CD14-positive monocyte (primary cell): Measurements from ENCODE around the gene RYR2. TPM values are rescaled to one million over a fixed set of nuclear protein-coding genes. Genes with fewer than 3 reads are reported as not detected.
A peak's percentile ranks its signal among the peaks of the same experiment; 100 is the strongest.

Source experiments
- DNase-seq, 3 donors: peaks; one replicate each; pipeline ENCODE4 v3.0.0-alpha.2; 2011 to 2022
- H2AFZ ChIP-seq: 2 replicates; pipeline ENCODE4 v1.6.0; 2012; ENCODE audit warnings: mild to moderate bottlenecking, low read depth, low read length, inconsistent platforms; ENCODE audit not compliant: insufficient read depth, poor library complexity, severe bottlenecking
- H3K27ac ChIP-seq, 2 donors: 1 replicate in 1 of 2; 2 replicates in 1 of 2; pipeline ENCODE4 v1.5.1; 2012 to 2013; ENCODE audit warnings: low read length in 2 of 2, control low read depth in 1 of 2, inconsistent platforms in 1 of 2, low read depth in 1 of 2, mild to moderate bottlenecking in 1 of 2
- H3K27me3 ChIP-seq, 2 donors: one replicate each; pipeline versions ENCODE4 v1.6.0 to v1.6.1; 2011 to 2013; ENCODE audit warnings: low read length in 2 of 2; ENCODE audit not compliant: control insufficient read depth in 2 of 2, insufficient read depth in 2 of 2
- H3K36me3 ChIP-seq, 2 donors: replicated peaks in 1 of 2; 1 replicate in 1 of 2; 2 replicates in 1 of 2; pipeline versions ENCODE4 v1.5.1 to v1.6.1; 2012 to 2013; ENCODE audit warnings: low read length in 2 of 2, control low read depth in 1 of 2, inconsistent platforms in 1 of 2, mild to moderate bottlenecking in 1 of 2; ENCODE audit not compliant: insufficient read depth in 2 of 2, control insufficient read depth in 1 of 2
- H3K4me1 ChIP-seq, 2 donors: 1 replicate in 1 of 2; 2 replicates in 1 of 2; pipeline versions ENCODE4 v1.5.1 to v1.6.1; 2012 to 2013; ENCODE audit warnings: low read length in 2 of 2, control low read depth in 1 of 2, inconsistent platforms in 1 of 2, mild to moderate bottlenecking in 1 of 2, moderate library complexity in 1 of 2; ENCODE audit not compliant: insufficient read depth in 2 of 2, control insufficient read depth in 1 of 2
- H3K4me2 ChIP-seq: replicated peaks from 2 replicates; pipeline ENCODE3; 2012; ENCODE audit warnings: low read length, moderate library complexity, mild to moderate bottlenecking; ENCODE audit not compliant: poor library complexity, severe bottlenecking; ENCODE audit errors: extremely low read depth
- H3K4me3 ChIP-seq, 3 experiments: fragments of 200-600 bp in 1 of 3; sonication (generic) in 1 of 3; replicated peaks in 1 of 3; 1 replicate in 2 of 3; 2 replicates in 1 of 3; pipeline ENCODE4 v1.5.1; 2011 to 2013; ENCODE audit warnings: low read length in 3 of 3, mild to moderate bottlenecking in 3 of 3, control low read depth in 2 of 3, low read depth in 2 of 3, inconsistent platforms in 1 of 3, moderate library complexity in 1 of 3
- H3K79me2 ChIP-seq: 2 replicates; pipeline ENCODE4 v1.6.0; 2012; ENCODE audit warnings: mild to moderate bottlenecking, control low read depth, inconsistent platforms, low read length, moderate library complexity; ENCODE audit not compliant: insufficient read depth
- H3K9ac ChIP-seq: 2 replicates; pipeline ENCODE4 v1.6.0; 2017; ENCODE audit warnings: low read length, mild to moderate bottlenecking; ENCODE audit not compliant: insufficient read depth, poor library complexity, severe bottlenecking
- H3K9me3 ChIP-seq, 2 donors: replicated peaks in 1 of 2; 1 replicate in 1 of 2; 2 replicates in 1 of 2; pipeline versions ENCODE4 v1.5.1 to v1.6.1; 2012 to 2013; ENCODE audit warnings: low read length in 2 of 2, control low read depth in 1 of 2; ENCODE audit not compliant: control insufficient read depth in 1 of 2, insufficient read depth in 1 of 2
- H4K20me1 ChIP-seq: 2 replicates; pipeline ENCODE4 v1.6.0; 2012; ENCODE audit warnings: mild to moderate bottlenecking, low read length, control low read depth, moderate library complexity; ENCODE audit not compliant: insufficient read depth
- H3K27ac Mint-ChIP-seq, 7 donors: one replicate each; pipeline ENCODE4 v1.8.0; 2020; ENCODE audit warnings: mild to moderate bottlenecking in 7 of 7, mixed read lengths in 7 of 7, moderate library complexity in 6 of 7, inconsistent platforms in 2 of 7
- H3K27me3 Mint-ChIP-seq, 3 donors: one replicate each; pipeline ENCODE4 v1.8.0; 2021 to 2022; ENCODE audit warnings: low read depth in 3 of 3, mild to moderate bottlenecking in 3 of 3, mixed read lengths in 3 of 3, moderate library complexity in 3 of 3, inconsistent platforms in 1 of 3
- H3K36me3 Mint-ChIP-seq, 2 donors: one replicate each; pipeline ENCODE4 v1.8.0; 2020; ENCODE audit warnings: mixed read lengths in 2 of 2, inconsistent platforms in 1 of 2, mild to moderate bottlenecking in 1 of 2
- H3K4me1 Mint-ChIP-seq: one replicate; pipeline ENCODE4 v1.8.0; 2020; ENCODE audit warnings: mild to moderate bottlenecking, mixed read lengths
- H3K4me3 Mint-ChIP-seq, 2 donors: one replicate each; pipeline ENCODE4 v1.8.0; 2020; ENCODE audit warnings: mild to moderate bottlenecking in 2 of 2, mixed read lengths in 2 of 2, moderate library complexity in 1 of 2
- H3K9me3 Mint-ChIP-seq, 7 donors: one replicate each; pipeline ENCODE4 v1.8.0; 2020 to 2022; ENCODE audit warnings: mixed read lengths in 7 of 7, mild to moderate bottlenecking in 6 of 7, moderate library complexity in 6 of 7, inconsistent platforms in 2 of 7
- CTCF ChIP-seq: fragments of 200-600 bp; IDR thresholded peaks from one replicate; pipeline ENCODE4 v1.8.0; 2022; ENCODE audit warnings: antibody characterized with exemption, mild to moderate bottlenecking
- WGBS: methylation state at CpG from one replicate; pipeline ENCODE4 v1.1.5; 2013; ENCODE audit warnings: missing lambda C conversion rate; ENCODE audit not compliant: insufficient coverage; 5-methylcytosine and 5-hydroxymethylcytosine counted together
- intact Hi-C, 2 donors: fragments of 100-400 bp; cut with micrococcal nuclease; formaldehyde crosslinking; loops; one replicate each; pipeline versions ENCODE4 v1.15.0 to v1.15.1; 2023
- polyA plus RNA-seq, 3 donors: library from polyadenylated mRNA; depleted of rRNA in 1 of 3; unstranded in 2 of 3; stranded (reverse) in 1 of 3; fragments of 300-500 nt in 2 of 3; fragments of >200 nt in 1 of 3; fragmentation: Illumina TruSeq in 2 of 3; gene quantifications; 1 replicate in 2 of 3; 2 replicates in 1 of 3; pipeline ENCODE4 v1.2.3, GENCODE V29; 2012 to 2021

RYR2 gene
- polyA plus RNA-seq, 3 donors, result not detected

DNA sequence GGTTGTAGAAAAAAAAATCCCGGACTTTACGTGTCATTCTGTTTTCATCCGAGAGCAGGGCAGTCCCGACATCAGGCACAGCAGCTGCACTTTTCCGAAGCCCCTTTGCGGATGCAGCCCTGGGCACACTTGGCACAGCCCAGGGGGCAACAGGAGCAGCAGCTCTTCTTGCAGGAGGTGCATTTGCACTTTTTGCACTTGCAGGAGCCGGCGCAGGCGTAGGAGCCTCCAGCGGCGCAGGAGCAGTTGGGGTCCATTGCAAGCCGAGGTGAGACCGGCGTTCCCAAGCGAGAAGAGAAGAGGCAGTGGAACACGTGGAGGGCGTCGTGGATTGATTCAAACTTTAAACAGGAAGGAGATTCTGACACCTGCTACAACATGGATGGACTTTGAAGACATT, 37.9 kb upstream of the RYR2 start, which contains the start of gene MT1HL1:
MT1HL1 (minus strand) TSS at position 326 of the 400 bp plus-strand sequence; CDS start at position 257, 69 bp downstream.
- Histone ChIP-seq H3K36me3 (no peaks in the 10 kb centered on the region), H3K79me2 (no peaks in the 10 kb centered on the region), H3K27ac (no peak within 1 kb of the TSS), H3K9ac (no peak within 1 kb of the TSS), H3K4me3 (no peak within 1 kb of the TSS), H3K4me2 (no peak within 1 kb of the TSS), H4K20me1 (no peaks in the 10 kb centered on the region), H2AFZ (no peak within 1 kb of the TSS), H3K4me1 (no peaks in the 10 kb centered on the region), H3K9me3 (no peaks in the 10 kb centered on the region), H3K27me3 (no peaks in the 10 kb centered on the region)
- no peak for TF ChIP-seq CTCF
- WGBS, result 95% methylated on average over 18 of the region's 18 CpGs
- Mint-ChIP-seq H3K4me3 (no peak within 1 kb of the TSS), H3K4me1 (no peaks in the 10 kb centered on the region), H3K36me3 (no peaks in the 10 kb centered on the region), H3K27me3 (peaks cover 0 to 1% (median 0%) of the 10 kb centered on the region in 3 donors), H3K9me3 (peaks cover 0 to 6% (median 1%) of the 10 kb centered on the region in 7 donors), H3K27ac (peak within 1 kb of the TSS in 1 of 7 donors; percentile 8)
- no peak for DNase-seq
- intact Hi-C loops, result no loop called here

DNA sequence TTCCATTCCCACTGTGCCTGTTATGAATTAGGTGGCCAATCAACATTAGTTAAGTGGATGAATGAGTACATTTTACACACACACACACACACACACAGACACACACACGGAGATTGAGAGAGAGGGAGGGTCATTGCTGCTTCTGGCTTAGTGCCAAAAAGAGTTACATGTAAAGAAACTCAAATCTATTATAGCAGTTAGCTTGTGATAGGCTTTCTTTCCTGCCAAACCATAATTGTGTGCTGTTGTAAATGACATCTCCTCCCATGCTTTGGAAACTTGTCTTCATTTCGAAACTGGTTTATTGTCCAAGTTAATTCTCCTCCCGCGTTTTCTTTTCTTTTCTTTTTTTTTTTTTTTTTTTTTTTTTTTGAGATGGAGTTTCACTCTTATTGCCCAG, 36.3 kb upstream of the RYR2 start:
- H3K79me2 ChIP-seq, result no peaks in the 10 kb centered on the region
- H3K4me1 ChIP-seq, result no peaks in the 10 kb centered on the region
- no peaks in the 10 kb centered on the region for H3K4me1 Mint-ChIP-seq
- no peak overlapping the region for H3K27ac Mint-ChIP-seq
- no peaks in the 10 kb centered on the region for H3K36me3 ChIP-seq
- H3K36me3 Mint-ChIP-seq, result no peaks in the 10 kb centered on the region
- DNase-seq, result no peak
- H3K27me3 Mint-ChIP-seq, result peaks cover 0 to 1% (median 0%) of the 10 kb centered on the region in 3 donors
- H3K9ac ChIP-seq, result no peak overlapping the region
- no CpG with 5 or more reads among the region's 4 CpGs for WGBS
- H3K4me2 ChIP-seq, result no peak overlapping the region
- TF ChIP-seq CTCF, result no peak
- H3K9me3 ChIP-seq, result no peaks in the 10 kb centered on the region
- peaks cover 0 to 6% (median 0%) of the 10 kb centered on the region in 7 donors for H3K9me3 Mint-ChIP-seq
- no peaks in the 10 kb centered on the region for H4K20me1 ChIP-seq
- H2AFZ ChIP-seq, result no peak overlapping the region
- no peak overlapping the region for H3K4me3 ChIP-seq
- no peak overlapping the region for H3K27ac ChIP-seq
- intact Hi-C loops, result no loop called here
- H3K27me3 ChIP-seq, result no peaks in the 10 kb centered on the region
- no peak overlapping the region for H3K4me3 Mint-ChIP-seq
